Skin epidermis (tissue), 12 donors: ENCODE results near the gene TCF7L1.
"Not testable (repeated sequence)": the region's sequence is repeated elsewhere in the genome, so short reads cannot be mapped to it uniquely, and the experiment has no call there.

ENCODE experiments used
- H3K27ac ChIP-seq, 21 experiments: fragments of 200-600 bp; sonication (generic) in 11 of 21; one replicate each; pipeline ENCODE4 v1.5.0; 2020; ENCODE audit warnings: mild to moderate bottlenecking in 3 of 21, inconsistent platforms in 2 of 21, moderate library complexity in 2 of 21
- H3K4me3 ChIP-seq, 7 experiments: fragments of 200-600 bp; sonication (generic) in 2 of 7; one replicate each; pipeline ENCODE4 v1.5.0; 2020; ENCODE audit warnings: inconsistent platforms in 2 of 7, mild to moderate bottlenecking in 2 of 7, moderate library complexity in 1 of 7

Gene TCF7L1

GRCh38 chr2:85129861-85130260 lies 3.3 kb upstream of the TCF7L1 start:
- Histone ChIP-seq H3K4me3 (no peak overlapping the region), H3K27ac (no peak overlapping the region)

GRCh38 chr2:85130407-85130806 lies 2.8 kb upstream of the TCF7L1 start:
- Histone ChIP-seq H3K27ac (no peak overlapping the region), H3K4me3 (no peak overlapping the region)

GRCh38 chr2:85131116-85131515 lies 2.1 kb upstream of the TCF7L1 start:
- Histone ChIP-seq H3K27ac (no peak overlapping the region), H3K4me3 (no peak overlapping the region)

- Histone ChIP-seq H3K27ac (peak overlapping the region in 4 of 21 experiments; percentile 21 to 54 (median 40)), H3K4me3 (peak overlapping the region; percentile 41 to 67 (median 57))
Observed at GRCh38 chr2:85132397-85132796, 795 bp upstream of the TCF7L1 start.

GRCh38 chr2:85133751-85134254 lies 611 bp downstream of the TCF7L1 start:
- H3K27ac ChIP-seq: peak overlapping the region in 15 of 21 experiments; percentile 5 to 90 (median 59)
- H3K4me3 ChIP-seq: peak overlapping the region; percentile 42 to 67 (median 55)

- peak overlapping the region in 15 of 21 experiments; percentile 5 to 90 (median 59) for H3K27ac ChIP-seq
- H3K4me3 ChIP-seq: peak overlapping the region; percentile 42 to 67 (median 55)
Observed at GRCh38 chr2:85134255-85134895, 1.2 kb downstream of the TCF7L1 start.

GRCh38 chr2:85134896-85135659 lies 1.9 kb downstream of the TCF7L1 start:
- H3K4me3 ChIP-seq: peak overlapping the region in 6 of 7 experiments; percentile 42 to 67 (median 56)
- H3K27ac ChIP-seq: peak overlapping the region in 4 of 21 experiments; percentile 10 to 90 (median 70)

GRCh38 chr2:85135660-85135914 lies 2.4 kb downstream of the TCF7L1 start:
- no peak overlapping the region for H3K4me3 ChIP-seq
- peak overlapping the region in 1 of 21 experiments; percentile 71 for H3K27ac ChIP-seq

- Histone ChIP-seq H3K27ac (no peak overlapping the region), H3K4me3 (no peak overlapping the region)
Observed at GRCh38 chr2:85137156-85137555, 4.0 kb downstream of the TCF7L1 start.

GRCh38 chr2:85143463-85144082 lies 10.4 kb downstream of the TCF7L1 start:
- H3K4me3 ChIP-seq: no peak overlapping the region
- H3K27ac ChIP-seq: no peak overlapping the region

GRCh38 chr2:85145116-85145820 lies 12.1 kb downstream of the TCF7L1 start:
- no peak overlapping the region for H3K4me3 ChIP-seq
- no peak overlapping the region for H3K27ac ChIP-seq

- Histone ChIP-seq H3K27ac (no peak overlapping the region), H3K4me3 (no peak overlapping the region)
Observed at GRCh38 chr2:85148190-85148589, 15.0 kb downstream of the TCF7L1 start.

GRCh38 chr2:85151026-85151425 lies 17.8 kb downstream of the TCF7L1 start:
- Histone ChIP-seq H3K4me3 (no peak overlapping the region), H3K27ac (no peak overlapping the region)

GRCh38 chr2:85152895-85153294 lies 19.7 kb downstream of the TCF7L1 start:
- no peak overlapping the region for H3K27ac ChIP-seq
- no peak overlapping the region for H3K4me3 ChIP-seq

- no peak overlapping the region for H3K4me3 ChIP-seq
- peak overlapping the region in 3 of 21 experiments; percentile 1 to 52 (median 25) for H3K27ac ChIP-seq
Observed at GRCh38 chr2:85154048-85154753, 21.0 kb downstream of the TCF7L1 start.

- H3K27ac ChIP-seq: peak overlapping the region in 3 of 21 experiments; percentile 1 to 52 (median 7)
- not testable (repeated sequence) for H3K4me3 ChIP-seq
Observed at GRCh38 chr2:85155082-85155481, 21.9 kb downstream of the TCF7L1 start.

- Histone ChIP-seq H3K27ac (no peak overlapping the region), H3K4me3 (no peak overlapping the region)
Observed at GRCh38 chr2:85156153-85156552, 23.0 kb downstream of the TCF7L1 start.

- no peak overlapping the region for H3K4me3 ChIP-seq
- no peak overlapping the region for H3K27ac ChIP-seq
Observed at GRCh38 chr2:85156619-85157018, 23.4 kb downstream of the TCF7L1 start.

- H3K27ac ChIP-seq: no peak overlapping the region
- H3K4me3 ChIP-seq: no peak overlapping the region
Observed at GRCh38 chr2:85157345-85157744, 24.2 kb downstream of the TCF7L1 start.
